GM19351 (cell line): ENCODE measurements around the gene EIF2A.
A peak's percentile ranks its signal among the peaks of the same experiment; 100 is the strongest.
"Not testable (repeated sequence)": the region's sequence is repeated elsewhere in the genome, so short reads cannot be mapped to it uniquely, and the experiment has no call there.

Experiments used
- ATAC-seq: cut with Tn5 transposase; IDR thresholded peaks from one replicate; pipeline ENCODE4 v1.9.1; 2021; ENCODE audit warnings: mild to moderate bottlenecking, moderate library complexity; ENCODE audit not compliant: unreplicated experiment

The EIF2A gene

DNA sequence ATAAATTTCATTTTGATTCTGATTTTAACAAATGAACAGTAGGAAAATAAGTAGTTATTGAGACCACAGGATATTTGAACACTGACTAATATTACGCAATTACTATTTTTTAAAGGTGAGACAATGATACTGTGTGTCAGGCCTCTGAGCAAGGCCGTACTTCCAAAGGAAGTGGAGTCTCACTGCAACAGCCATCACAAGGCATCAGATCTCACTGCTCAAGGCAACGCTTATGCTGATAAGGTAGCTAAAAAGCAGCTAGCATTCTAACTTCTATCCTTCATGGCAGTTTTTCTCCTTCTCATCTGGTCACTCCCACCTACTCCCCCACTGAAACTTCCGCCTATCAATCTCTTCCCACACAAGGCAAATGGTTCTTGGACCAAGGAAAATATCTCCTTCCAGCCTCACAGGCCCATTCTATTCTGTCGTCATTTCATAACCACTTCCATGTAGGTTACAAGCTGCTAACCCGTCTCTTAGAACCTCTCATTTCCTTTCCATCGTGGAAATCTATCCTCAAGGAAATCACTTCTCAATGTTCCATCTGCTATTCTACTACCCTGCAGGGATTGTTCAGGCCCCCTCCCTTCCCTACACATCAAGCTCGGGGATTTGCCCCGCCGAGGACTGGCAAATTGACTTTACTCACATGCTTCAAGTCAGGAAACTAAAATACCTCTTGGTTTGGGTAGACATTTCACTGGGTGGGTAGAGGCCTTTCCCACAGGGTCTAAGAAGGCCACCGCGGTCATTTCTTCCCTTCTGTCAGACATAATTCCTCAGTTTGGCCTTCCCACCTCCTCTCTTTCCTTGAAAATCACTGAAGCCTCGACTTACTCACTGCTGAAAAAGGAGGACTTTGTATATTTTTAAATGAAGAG is 54.3 kb downstream of the EIF2A start:
- not testable (repeated sequence) for ATAC-seq

- ATAC-seq = peak; percentile 1
Observed at GRCh38 chr3:150602426-150603152, 56.0 kb downstream of the EIF2A start.

DNA sequence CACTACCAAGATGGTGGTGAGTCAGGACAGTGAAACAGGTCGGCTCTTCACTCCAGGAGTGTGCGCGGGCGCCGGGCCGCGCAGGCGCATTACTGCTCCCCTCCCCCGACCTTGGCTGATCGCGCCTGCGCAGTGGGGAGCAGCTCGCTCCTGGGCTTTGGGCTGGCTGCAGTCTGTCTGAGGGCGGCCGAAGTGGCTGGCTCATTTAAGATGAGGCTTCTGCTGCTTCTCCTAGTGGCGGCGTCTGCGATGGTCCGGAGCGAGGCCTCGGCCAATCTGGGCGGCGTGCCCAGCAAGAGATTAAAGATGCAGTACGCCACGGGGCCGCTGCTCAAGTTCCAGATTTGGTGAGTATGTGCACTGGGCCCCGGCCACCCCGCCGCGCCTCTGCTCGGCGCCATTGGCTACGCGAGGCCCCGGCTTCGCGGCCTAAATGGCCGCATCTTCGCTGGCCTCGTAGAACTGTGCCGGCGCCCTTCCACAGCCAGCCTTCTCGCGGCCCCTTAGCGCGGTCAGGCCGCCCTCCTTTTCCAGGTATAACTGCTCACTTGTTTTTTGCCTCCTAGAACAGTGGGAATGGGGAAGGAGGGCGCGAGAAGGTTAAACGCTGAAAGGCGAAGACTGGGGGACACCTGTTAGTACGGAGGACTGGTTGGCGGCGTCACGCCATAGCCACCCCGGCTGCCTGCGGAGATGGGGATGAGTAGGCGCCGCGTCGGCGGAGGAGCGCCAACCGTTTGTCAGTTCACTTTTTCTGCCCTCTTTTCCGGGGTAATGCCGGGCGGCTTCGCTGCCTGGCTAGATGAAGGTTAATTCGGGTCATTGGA is 56.8 kb downstream of the EIF2A start, which contains the start of gene SELENOT:
TSS of gene SELENOT (plus strand) at position 169 of the 827 bp plus-strand sequence. CDS start at position 211, 42 bp downstream.
- ATAC-seq = peak; percentile 51

- ATAC-seq = no peak
Observed at GRCh38 chr3:150603980-150604319, 57.4 kb downstream of the EIF2A start.

GRCh38 chr3:150605998-150606641 is 59.5 kb downstream of the EIF2A start:
- ATAC-seq = no peak

GRCh38 chr3:150607267-150608065 is 60.9 kb downstream of the EIF2A start:
- ATAC-seq = no peak

DNA sequence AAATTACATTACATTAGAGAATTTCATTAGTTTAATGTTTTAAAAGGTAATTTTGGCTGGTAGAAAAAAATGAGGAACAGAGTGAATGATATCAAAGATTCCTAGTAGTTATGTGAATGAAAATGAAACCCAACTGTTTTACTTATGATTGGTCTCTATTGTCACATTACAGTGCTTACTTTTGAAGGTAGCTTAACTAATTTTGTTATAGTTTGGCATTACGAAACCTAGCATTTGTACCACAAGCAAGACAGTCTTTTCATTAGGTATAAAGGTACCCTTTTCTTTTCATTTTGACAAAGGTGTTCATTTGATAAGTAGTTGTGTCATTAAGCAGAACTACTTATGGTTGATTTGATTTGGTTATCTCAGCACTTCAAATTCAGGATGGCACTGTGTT is 63.4 kb downstream of the EIF2A start:
- no peak for ATAC-seq

DNA sequence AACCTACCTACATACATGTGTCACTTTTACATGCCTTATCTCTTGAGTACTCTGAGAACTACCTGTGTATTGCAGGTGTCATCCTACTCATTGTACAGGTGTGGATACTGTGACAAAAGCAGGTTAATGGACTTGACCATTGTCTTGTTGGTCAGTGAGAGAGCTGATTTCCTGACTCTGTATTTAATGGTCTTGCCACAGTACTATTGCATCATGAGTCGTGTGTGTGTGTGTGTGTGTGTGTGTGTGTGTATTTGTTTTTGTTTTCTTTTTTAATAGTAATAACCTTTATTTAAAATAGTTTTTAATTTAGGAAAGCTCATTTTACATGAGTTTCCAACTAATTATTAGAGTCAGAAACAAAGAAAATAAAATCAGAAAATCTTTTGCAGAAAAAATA is 64.2 kb downstream of the EIF2A start:
- no peak for ATAC-seq

GRCh38 chr3:150611666-150612065 is 65.1 kb downstream of the EIF2A start:
- ATAC-seq = no peak

- ATAC-seq = no peak
Observed at GRCh38 chr3:150612494-150612893, 65.9 kb downstream of the EIF2A start.

GRCh38 chr3:150613034-150613433 is 66.4 kb downstream of the EIF2A start:
- no peak for ATAC-seq

GRCh38 chr3:150613709-150614480 is 67.3 kb downstream of the EIF2A start:
- ATAC-seq = no peak

DNA sequence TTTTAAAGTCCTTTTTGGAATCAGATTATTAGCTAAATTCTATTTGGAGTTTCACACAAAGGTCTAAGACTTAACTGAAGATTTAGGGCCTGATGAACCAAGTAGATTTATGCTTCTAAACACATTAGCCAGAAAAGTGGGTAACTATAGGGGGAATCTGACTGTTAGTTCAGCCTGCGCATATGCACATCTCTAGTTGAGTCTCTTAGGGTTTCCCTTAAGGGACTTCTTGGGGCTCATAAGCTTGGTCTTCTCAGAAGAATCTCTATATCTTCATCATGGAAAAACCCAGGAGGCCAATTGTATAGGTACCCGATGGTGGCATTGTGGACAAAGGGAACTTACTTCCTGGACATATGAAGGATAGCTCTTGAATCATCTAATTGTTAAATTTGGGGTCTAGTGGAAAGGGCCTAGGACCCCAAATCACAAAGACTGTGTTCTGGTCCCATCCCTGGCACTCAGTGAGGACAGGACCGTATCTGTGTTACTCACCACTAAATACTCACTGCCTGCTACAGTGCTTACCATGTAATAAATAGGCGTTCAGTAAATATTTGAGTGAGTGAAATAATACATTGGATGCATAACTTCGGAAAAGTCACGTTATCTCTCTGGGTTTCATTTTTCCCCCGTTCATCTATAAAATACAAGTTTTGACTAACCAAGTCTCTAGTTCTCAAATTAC is 73.6 kb downstream of the EIF2A start:
- no peak for ATAC-seq

GRCh38 chr3:150622955-150623354 is 76.4 kb downstream of the EIF2A start:
- not testable (repeated sequence) for ATAC-seq

DNA sequence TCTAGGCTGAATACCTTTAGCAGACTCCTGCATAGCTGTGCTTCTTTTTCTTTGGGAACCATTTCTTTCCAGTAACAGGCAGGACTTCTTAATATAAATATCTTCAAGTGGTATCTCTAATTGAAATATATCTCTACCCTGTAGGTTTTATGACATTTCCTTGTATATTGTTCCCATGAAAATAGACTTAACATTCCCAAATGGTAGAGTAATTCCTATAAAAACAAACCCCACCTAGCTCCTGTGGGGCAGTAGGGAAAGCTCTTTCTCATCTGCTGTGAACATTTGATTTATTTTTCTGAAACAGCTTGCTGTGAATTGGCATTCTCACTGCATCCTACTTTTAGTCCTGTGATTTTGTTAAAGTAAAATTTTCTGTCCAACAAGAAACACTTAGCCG is 77.4 kb downstream of the EIF2A start:
- no peak for ATAC-seq

DNA sequence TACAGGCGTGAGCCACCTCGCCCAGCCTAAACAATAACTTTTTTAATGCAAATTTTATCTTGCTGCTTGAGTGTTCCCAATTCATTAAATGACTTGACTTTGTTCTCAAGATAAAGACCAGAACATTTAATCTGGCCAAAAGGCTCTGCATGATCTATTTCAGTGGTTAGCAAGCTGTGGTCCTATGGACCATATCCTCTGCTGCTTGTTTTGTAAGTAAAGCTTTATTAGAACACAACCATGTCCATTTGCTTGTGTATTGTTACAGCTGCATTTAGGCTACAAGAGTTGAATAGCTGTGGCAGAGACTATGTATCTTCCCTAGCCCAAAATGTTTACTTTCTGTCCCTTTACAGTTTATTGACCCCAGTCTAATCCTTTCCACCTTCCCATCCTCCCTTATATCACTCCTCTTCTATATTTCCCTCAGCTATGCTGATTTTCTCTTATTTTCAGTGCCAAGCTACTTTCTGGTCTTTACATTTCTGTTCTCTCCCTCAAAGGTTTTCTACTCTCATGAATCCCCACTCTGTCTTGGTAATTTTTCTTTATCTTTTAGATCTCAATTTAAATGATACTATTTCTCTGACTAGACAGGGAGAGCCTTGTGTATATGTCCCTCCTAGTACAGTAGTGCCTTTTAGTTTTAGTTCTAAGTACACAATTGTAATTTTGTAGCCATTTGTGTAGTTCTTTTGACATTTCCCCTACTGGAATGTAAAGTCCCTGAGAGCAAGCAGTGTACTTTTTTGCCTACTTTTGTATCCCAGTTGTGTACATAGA is 79.8 kb downstream of the EIF2A start:
- no peak for ATAC-seq

- ATAC-seq = no peak
Observed at GRCh38 chr3:150627557-150627956, 81.0 kb downstream of the EIF2A start.
